Psoas muscle (tissue), 8 donors: Measurements from ENCODE around the gene ZDHHC3. TPM values are rescaled to one million over a fixed set of nuclear protein-coding genes. Genes with fewer than 3 reads are reported as not detected.

Experiments
- ATAC-seq, 4 donors: fragments of 200-7000 bp; cut with Tn5 transposase; one replicate each; pipeline ENCODE4 v1.9.1; 2020; ENCODE audit warnings: moderate library complexity in 3 of 4, mild to moderate bottlenecking in 2 of 4
- DNase-seq, 2 donors: peaks; one replicate each; pipeline ENCODE4 v3.0.0-alpha.2; 2020
- H3K27ac ChIP-seq: fragments of 200-600 bp; one replicate; pipeline ENCODE4 v1.8.0; 2022
- H3K27me3 ChIP-seq, 3 donors: fragments of 200-600 bp in 1 of 3; one replicate each; pipeline versions ENCODE4 v1.6.1 to v1.8.0; 2013 to 2022; ENCODE audit warnings: low read length in 2 of 3, mild to moderate bottlenecking in 2 of 3, moderate library complexity in 1 of 3; ENCODE audit not compliant: insufficient read depth in 3 of 3
- H3K36me3 ChIP-seq, 2 donors: fragments of 200-600 bp in 1 of 2; one replicate each; pipeline versions ENCODE4 v1.6.1 to v1.8.0; 2013 to 2022; ENCODE audit warnings: low read depth in 1 of 2, mild to moderate bottlenecking in 1 of 2, moderate library complexity in 1 of 2; ENCODE audit not compliant: insufficient read depth in 1 of 2
- H3K4me1 ChIP-seq: fragments of 200-600 bp; one replicate; pipeline ENCODE4 v1.8.0; 2022
- H3K4me3 ChIP-seq: fragments of 200-600 bp; one replicate; pipeline ENCODE4 v1.8.0; 2022; ENCODE audit warnings: mild to moderate bottlenecking
- H3K9me3 ChIP-seq: fragments of 200-600 bp; one replicate; pipeline ENCODE4 v1.8.0; 2022
- WGBS, 3 donors: extraction: QIAGEN DNeasy Blood & Tissue Kit; methylation state at CpG; one replicate each; pipeline versions ENCODE4 v1.1.6 to v1.1.7; 2013; 5-methylcytosine and 5-hydroxymethylcytosine counted together
- intact Hi-C, 2 donors: fragments of 100-400 bp; cut with DNase I; formaldehyde crosslinking; loops; one replicate each; pipeline versions ENCODE4 v1.11.0 to v1.14.2; 2022
- polyA plus RNA-seq, 3 donors: library from polyadenylated mRNA; stranded (reverse); fragments of 200-250 nt; gene quantifications; one replicate each; pipeline ENCODE4 v1.2.3, GENCODE V29; 2013
- total RNA-seq, 4 donors: library from RNA; stranded (reverse); fragmentation: NEBNext Ultra II Directional in 2 of 4; extraction: Animal tissue kit (Norgen Biotek cat#: 25700) in 2 of 4; gene quantifications; one replicate each; pipeline versions ENCODE4 v1.2.1 to v1.2.4, GENCODE V29; 2021 to 2023
- TF ChIP-seq, protein P1 (sequence below): fragments of 200-600 bp; IDR thresholded peaks from one replicate; pipeline ENCODE4 v1.8.0; 2022; ENCODE audit warnings: antibody characterized with exemption
- donor health status: healthy with polysubstance abuse.
- donor health status: DM: no; HTN: no; CAD: no; lungs with moderate emphysema.
- donor health status: Bipolar disorder and iron deficiency.
- donor health status: healthy.
- donor health status: DM: yes; HTN: yes; CAD: no.
- donor health status: DM: no; HTN: no; CAD: no.
- donor health status: DM: no; HTN: no; CAD: no.
- donor health status: DM: yes; HTN: yes; CAD: no.

The ZDHHC3 gene
- total and polyA plus RNA-seq, 7 donors, result 22.2 to 58.3 (median 40.8) TPM

DNA sequence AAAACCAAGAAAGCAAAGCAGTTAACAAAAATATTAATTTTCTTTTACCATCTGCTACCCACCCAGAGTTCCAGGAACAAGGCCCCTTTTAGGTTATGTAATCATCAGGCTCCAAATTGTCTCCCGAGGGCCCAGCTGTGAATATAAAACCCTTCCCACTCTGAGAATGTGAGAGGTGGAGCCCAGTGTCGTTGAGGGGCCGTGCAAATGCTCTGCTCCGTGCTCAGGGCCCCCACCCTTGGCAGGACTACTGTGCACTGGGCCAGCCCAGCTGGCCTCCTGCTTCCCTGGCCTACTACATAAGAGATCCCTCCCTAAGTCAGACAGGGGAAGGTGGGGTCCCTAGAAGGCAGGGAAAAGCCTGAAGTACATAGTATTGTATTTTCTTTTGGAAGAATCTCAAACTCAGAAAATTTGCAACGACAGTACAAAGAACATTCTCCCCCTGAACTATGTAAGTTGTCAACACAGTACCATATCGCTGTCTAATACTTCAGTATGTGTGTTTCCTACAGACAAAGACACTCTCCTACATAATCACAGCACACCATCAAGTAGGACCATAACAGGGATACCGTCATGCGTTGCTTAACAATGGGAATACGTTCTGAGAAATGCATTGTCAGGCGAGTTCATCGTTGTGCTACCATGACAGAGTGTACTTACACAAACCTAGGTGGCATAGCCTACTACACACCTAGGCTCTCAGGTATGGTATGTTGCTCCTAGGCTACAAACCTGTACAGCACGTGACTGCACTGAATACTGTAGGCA is 45.7 kb upstream of the ZDHHC3 start:
- H3K9me3 ChIP-seq, result no peaks in the 10 kb centered on the region
- 39 to 50% (median 48%) methylated on average over 12 of the region's 12 CpGs for WGBS, 3 donors
- no peak overlapping the region for H3K27ac ChIP-seq
- intact Hi-C loops, result no loop called here
- peaks cover 0 to 3% (median under 1%) of the 10 kb centered on the region in 3 donors for H3K27me3 ChIP-seq
- ATAC-seq (peak in 3 of 4 donors; percentile 39 to 53 (median 52)), DNase-seq (peak; percentile 52 to 81)
- TF ChIP-seq, protein P1, sequence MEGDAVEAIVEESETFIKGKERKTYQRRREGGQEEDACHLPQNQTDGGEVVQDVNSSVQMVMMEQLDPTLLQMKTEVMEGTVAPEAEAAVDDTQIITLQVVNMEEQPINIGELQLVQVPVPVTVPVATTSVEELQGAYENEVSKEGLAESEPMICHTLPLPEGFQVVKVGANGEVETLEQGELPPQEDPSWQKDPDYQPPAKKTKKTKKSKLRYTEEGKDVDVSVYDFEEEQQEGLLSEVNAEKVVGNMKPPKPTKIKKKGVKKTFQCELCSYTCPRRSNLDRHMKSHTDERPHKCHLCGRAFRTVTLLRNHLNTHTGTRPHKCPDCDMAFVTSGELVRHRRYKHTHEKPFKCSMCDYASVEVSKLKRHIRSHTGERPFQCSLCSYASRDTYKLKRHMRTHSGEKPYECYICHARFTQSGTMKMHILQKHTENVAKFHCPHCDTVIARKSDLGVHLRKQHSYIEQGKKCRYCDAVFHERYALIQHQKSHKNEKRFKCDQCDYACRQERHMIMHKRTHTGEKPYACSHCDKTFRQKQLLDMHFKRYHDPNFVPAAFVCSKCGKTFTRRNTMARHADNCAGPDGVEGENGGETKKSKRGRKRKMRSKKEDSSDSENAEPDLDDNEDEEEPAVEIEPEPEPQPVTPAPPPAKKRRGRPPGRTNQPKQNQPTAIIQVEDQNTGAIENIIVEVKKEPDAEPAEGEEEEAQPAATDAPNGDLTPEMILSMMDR, result no peak
- peaks cover 11% of the 10 kb centered on the region for H3K4me1 ChIP-seq
- no peak overlapping the region for H3K4me3 ChIP-seq
- H3K36me3 ChIP-seq, result no peaks in the 10 kb centered on the region

- TF ChIP-seq, protein P1, result no peak
Observed at GRCh38 chr3:45020534-45020933, 44.6 kb upstream of the ZDHHC3 start.

DNA sequence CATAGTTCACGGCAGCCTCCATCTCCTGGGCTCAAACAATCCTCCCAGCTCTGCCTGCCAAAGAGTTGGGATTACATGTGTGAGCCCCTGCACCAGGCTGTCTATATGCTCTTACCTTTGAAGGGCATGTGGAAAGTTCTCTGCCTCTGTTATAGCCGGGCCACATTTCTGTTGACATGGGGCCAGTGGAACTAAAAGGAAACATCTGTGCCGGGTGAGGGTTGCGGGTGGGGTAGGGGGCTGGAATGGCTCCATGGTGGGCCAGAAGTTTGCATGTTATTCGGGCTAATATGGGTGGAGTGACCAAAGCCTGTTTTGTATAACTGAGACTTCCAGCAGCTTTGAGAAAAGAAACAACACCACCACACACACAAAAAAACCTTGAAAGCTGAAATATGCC is 41.8 kb upstream of the ZDHHC3 start:
- ATAC-seq (no peak), DNase-seq (no peak)
- TF ChIP-seq, protein P1, result no peak
- WGBS, 3 donors, result 28 to 40% (median 38%) methylated on average over 5 of the region's 5 CpGs
- H3K27me3 ChIP-seq, result no peaks in the 10 kb centered on the region
- H3K36me3 ChIP-seq, result peaks cover 2 to 18% of the 10 kb centered on the region in 2 donors
- H3K9me3 ChIP-seq, result no peaks in the 10 kb centered on the region
- H3K4me3 ChIP-seq, result no peak overlapping the region
- intact Hi-C loops, result no loop called here
- H3K27ac ChIP-seq, result no peak overlapping the region
- H3K4me1 ChIP-seq, result peaks cover 10% of the 10 kb centered on the region

More at GRCh38 chr3:45020534-45020933, 44.6 kb upstream of the ZDHHC3 start:
- Histone ChIP-seq H3K27ac (no peak overlapping the region), H3K4me3 (no peak overlapping the region), H3K27me3 (no peaks in the 10 kb centered on the region), H3K36me3 (peaks cover 0 to 4% of the 10 kb centered on the region in 2 donors), H3K4me1 (peaks cover 9% of the 10 kb centered on the region), H3K9me3 (no peaks in the 10 kb centered on the region)
- 81 to 84% (median 82%) methylated on average over 8 of the region's 8 CpGs for WGBS, 3 donors
- ATAC-seq (no peak), DNase-seq (no peak)
- intact Hi-C loops, result no loop called here

DNA sequence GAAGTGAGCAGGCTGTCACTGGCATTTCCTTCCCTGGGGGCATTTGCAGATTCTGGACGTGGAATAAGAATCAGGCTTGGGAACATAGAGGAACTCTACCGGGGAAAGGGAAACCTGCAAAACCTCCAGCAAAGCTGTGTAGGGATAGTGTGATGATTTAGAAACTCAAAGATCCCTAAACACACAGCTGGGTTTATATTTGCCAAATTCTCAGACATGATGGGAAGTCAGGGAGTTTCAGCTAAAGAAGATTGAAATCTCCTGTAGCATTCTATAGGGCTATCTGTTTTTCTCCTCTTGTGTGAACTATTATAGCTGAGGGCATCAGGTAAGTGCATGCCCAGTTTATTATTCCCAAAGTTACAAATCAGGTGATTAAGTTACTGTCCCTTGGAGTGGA is 40.9 kb upstream of the ZDHHC3 start:
- Histone ChIP-seq H3K4me1 (peaks cover 16% of the 10 kb centered on the region), H3K27me3 (no peaks in the 10 kb centered on the region), H3K9me3 (no peaks in the 10 kb centered on the region), H3K27ac (no peak overlapping the region), H3K4me3 (no peak overlapping the region), H3K36me3 (peaks cover 2 to 18% of the 10 kb centered on the region in 2 donors)
- ATAC-seq, result no peak
- TF ChIP-seq, protein P1, result no peak
- no peak for DNase-seq
- intact Hi-C loops, result no loop called here
- 67 to 74% (median 68%) methylated on average over 2 of the region's 2 CpGs for WGBS, 3 donors
